ENCODE data around the gene SLC22A23.

Gene SLC22A23

GRCh38 chr6:3350252-3350796 is 106.5 kb downstream of the SLC22A23 start:
- Mint-ChIP-seq H3K27ac (no peak overlapping the region), H3K36me3 (peaks cover 4% of the 10 kb centered on the region), H3K9me3 (ENCODE audit: low read depth) (no peaks in the 10 kb centered on the region), H3K4me1 (ENCODE audit: low read depth) (peaks cover 22% of the 10 kb centered on the region), H3K4me3 (no peak overlapping the region), H3K27me3 (no peaks in the 10 kb centered on the region)

GRCh38 chr6:3349388-3350251 is 107.2 kb downstream of the SLC22A23 start:
- H3K9me3 Mint-ChIP-seq (ENCODE audit: low read depth) = no peaks in the 10 kb centered on the region
- no peak overlapping the region for H3K27ac Mint-ChIP-seq
- H3K36me3 Mint-ChIP-seq = peaks cover 4% of the 10 kb centered on the region
- H3K4me1 Mint-ChIP-seq (ENCODE audit: low read depth) = peaks cover 21% of the 10 kb centered on the region
- H3K4me3 Mint-ChIP-seq = no peak overlapping the region
- H3K27me3 Mint-ChIP-seq = no peaks in the 10 kb centered on the region

GRCh38 chr6:3348821-3349220 is 108.0 kb downstream of the SLC22A23 start:
- H3K9me3 Mint-ChIP-seq (ENCODE audit: low read depth) = no peaks in the 10 kb centered on the region
- H3K36me3 Mint-ChIP-seq = peaks cover 4% of the 10 kb centered on the region
- no peaks in the 10 kb centered on the region for H3K27me3 Mint-ChIP-seq
- H3K4me3 Mint-ChIP-seq = no peak overlapping the region
- H3K4me1 Mint-ChIP-seq (ENCODE audit: low read depth) = peaks cover 16% of the 10 kb centered on the region
- no peak overlapping the region for H3K27ac Mint-ChIP-seq

- Mint-ChIP-seq H3K27ac (no peak overlapping the region), H3K4me3 (no peak overlapping the region), H3K4me1 (ENCODE audit: low read depth) (peaks cover 13% of the 10 kb centered on the region), H3K36me3 (peaks cover 4% of the 10 kb centered on the region), H3K27me3 (no peaks in the 10 kb centered on the region), H3K9me3 (ENCODE audit: low read depth) (no peaks in the 10 kb centered on the region)
Observed at GRCh38 chr6:3347826-3348225, 109.0 kb downstream of the SLC22A23 start.

GRCh38 chr6:3347247-3347646 is 109.6 kb downstream of the SLC22A23 start:
- H3K36me3 Mint-ChIP-seq = peaks cover 4% of the 10 kb centered on the region
- peaks cover 13% of the 10 kb centered on the region for H3K4me1 Mint-ChIP-seq (ENCODE audit: low read depth)
- no peaks in the 10 kb centered on the region for H3K9me3 Mint-ChIP-seq (ENCODE audit: low read depth)
- no peak overlapping the region for H3K27ac Mint-ChIP-seq
- H3K4me3 Mint-ChIP-seq = no peak overlapping the region
- H3K27me3 Mint-ChIP-seq = no peaks in the 10 kb centered on the region

- peaks cover 13% of the 10 kb centered on the region for H3K4me1 Mint-ChIP-seq (ENCODE audit: low read depth)
- no peaks in the 10 kb centered on the region for H3K9me3 Mint-ChIP-seq (ENCODE audit: low read depth)
- peaks cover 4% of the 10 kb centered on the region for H3K36me3 Mint-ChIP-seq
- H3K27ac Mint-ChIP-seq = no peak overlapping the region
- H3K4me3 Mint-ChIP-seq = no peak overlapping the region
- no peaks in the 10 kb centered on the region for H3K27me3 Mint-ChIP-seq
Observed at GRCh38 chr6:3346476-3346875, 110.4 kb downstream of the SLC22A23 start.

- H3K27ac Mint-ChIP-seq = no peak overlapping the region
- no peak overlapping the region for H3K4me3 Mint-ChIP-seq
- no peaks in the 10 kb centered on the region for H3K27me3 Mint-ChIP-seq
- no peaks in the 10 kb centered on the region for H3K9me3 Mint-ChIP-seq (ENCODE audit: low read depth)
- peaks cover 4% of the 10 kb centered on the region for H3K36me3 Mint-ChIP-seq
- peaks cover 13% of the 10 kb centered on the region for H3K4me1 Mint-ChIP-seq (ENCODE audit: low read depth)
Observed at GRCh38 chr6:3345836-3346235, 111.0 kb downstream of the SLC22A23 start.

GRCh38 chr6:3343089-3343883 is 113.6 kb downstream of the SLC22A23 start:
- Mint-ChIP-seq H3K36me3 (no peaks in the 10 kb centered on the region), H3K27ac (no peak overlapping the region), H3K9me3 (ENCODE audit: low read depth) (no peaks in the 10 kb centered on the region), H3K4me1 (ENCODE audit: low read depth) (peaks cover 16% of the 10 kb centered on the region), H3K27me3 (no peaks in the 10 kb centered on the region), H3K4me3 (no peak overlapping the region)

- H3K9me3 Mint-ChIP-seq (ENCODE audit: low read depth) = no peaks in the 10 kb centered on the region
- peak overlapping the region; percentile 18 for H3K27ac Mint-ChIP-seq
- no peak overlapping the region for H3K4me3 Mint-ChIP-seq
- no peaks in the 10 kb centered on the region for H3K36me3 Mint-ChIP-seq
- H3K4me1 Mint-ChIP-seq (ENCODE audit: low read depth) = peaks cover 29% of the 10 kb centered on the region
- no peaks in the 10 kb centered on the region for H3K27me3 Mint-ChIP-seq
Observed at GRCh38 chr6:3341467-3341866, 115.4 kb downstream of the SLC22A23 start.

- no peak overlapping the region for H3K4me3 Mint-ChIP-seq
- H3K9me3 Mint-ChIP-seq (ENCODE audit: low read depth) = no peaks in the 10 kb centered on the region
- no peaks in the 10 kb centered on the region for H3K36me3 Mint-ChIP-seq
- H3K27me3 Mint-ChIP-seq = no peaks in the 10 kb centered on the region
- H3K4me1 Mint-ChIP-seq (ENCODE audit: low read depth) = peaks cover 30% of the 10 kb centered on the region
- no peak overlapping the region for H3K27ac Mint-ChIP-seq
Observed at GRCh38 chr6:3340894-3341293, 116.0 kb downstream of the SLC22A23 start.

- H3K36me3 Mint-ChIP-seq = no peaks in the 10 kb centered on the region
- H3K4me1 Mint-ChIP-seq (ENCODE audit: low read depth) = peaks cover 30% of the 10 kb centered on the region
- no peaks in the 10 kb centered on the region for H3K27me3 Mint-ChIP-seq
- H3K4me3 Mint-ChIP-seq = no peak overlapping the region
- H3K9me3 Mint-ChIP-seq (ENCODE audit: low read depth) = no peaks in the 10 kb centered on the region
- no peak overlapping the region for H3K27ac Mint-ChIP-seq
Observed at GRCh38 chr6:3340358-3340802, 116.5 kb downstream of the SLC22A23 start.

GRCh38 chr6:3339811-3340210 is 117.0 kb downstream of the SLC22A23 start:
- H3K4me3 Mint-ChIP-seq = no peak overlapping the region
- peaks cover 30% of the 10 kb centered on the region for H3K4me1 Mint-ChIP-seq (ENCODE audit: low read depth)
- no peak overlapping the region for H3K27ac Mint-ChIP-seq

GRCh38 chr6:3337521-3338350 is 119.1 kb downstream of the SLC22A23 start:
- Mint-ChIP-seq H3K27ac (peak overlapping the region; percentile 76), H3K36me3 (no peaks in the 10 kb centered on the region), H3K27me3 (no peaks in the 10 kb centered on the region), H3K9me3 (ENCODE audit: low read depth) (no peaks in the 10 kb centered on the region), H3K4me3 (peak overlapping the region; percentile 51), H3K4me1 (ENCODE audit: low read depth) (peaks cover 31% of the 10 kb centered on the region)

More at GRCh38 chr6:3339811-3340210, 117.0 kb downstream of the SLC22A23 start:
- no peaks in the 10 kb centered on the region for H3K36me3 Mint-ChIP-seq
- H3K27me3 Mint-ChIP-seq = no peaks in the 10 kb centered on the region
- no peaks in the 10 kb centered on the region for H3K9me3 Mint-ChIP-seq (ENCODE audit: low read depth)

- Mint-ChIP-seq H3K27ac (no peak overlapping the region), H3K4me3 (no peak overlapping the region)
Observed at GRCh38 chr6:3336859-3337515, 119.9 kb downstream of the SLC22A23 start.

More at GRCh38 chr6:3336859-3337515, 119.9 kb downstream of the SLC22A23 start:
- no peaks in the 10 kb centered on the region for H3K36me3 Mint-ChIP-seq
- H3K9me3 Mint-ChIP-seq (ENCODE audit: low read depth) = no peaks in the 10 kb centered on the region
- H3K4me1 Mint-ChIP-seq (ENCODE audit: low read depth) = peaks cover 31% of the 10 kb centered on the region
- no peaks in the 10 kb centered on the region for H3K27me3 Mint-ChIP-seq
